T-helper 2 cell (primary cell): ENCODE results near the gene UQCRH.
A peak's percentile ranks its signal among the peaks of the same experiment; 100 is the strongest.
"Not testable (repeated sequence)": the region's sequence is repeated elsewhere in the genome, so short reads cannot be mapped to it uniquely, and the experiment has no call there.

Experiments
- DNase-seq, 5 experiments: peaks; one replicate each; pipeline versions ENCODE4 v3.0.0 to v3.0.0-alpha.2; 2012 to 2022

Gene UQCRH

GRCh38 chr1:46300673-46301405 lies 2.7 kb upstream of the UQCRH start:
- DNase-seq = no peak

- no peak for DNase-seq
Observed at GRCh38 chr1:46301406-46301807, 2.1 kb upstream of the UQCRH start.

GRCh38 chr1:46301808-46302640 lies 1.5 kb upstream of the UQCRH start:
- peak; percentile 26 to 71 (median 34) for DNase-seq

DNA sequence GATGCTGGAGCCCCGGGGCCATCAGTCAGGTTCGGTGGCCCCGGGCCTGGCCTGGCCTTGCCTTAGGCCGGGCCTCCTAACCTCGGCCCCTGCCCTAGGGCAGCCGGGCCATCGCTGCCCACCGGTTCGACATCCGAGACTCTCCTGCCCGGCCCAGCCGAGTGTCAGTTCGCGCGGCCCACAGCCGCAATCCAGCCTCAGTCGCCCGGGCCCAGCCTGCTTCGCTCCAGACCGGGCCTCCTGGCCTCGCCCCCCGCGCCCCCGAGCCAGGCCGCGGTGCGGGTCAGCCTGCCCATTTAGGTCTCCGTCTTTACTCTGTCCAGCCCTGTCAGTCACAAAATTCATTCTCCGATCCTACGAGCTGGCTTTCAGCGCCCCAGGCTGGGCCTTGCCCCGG lies 859 bp upstream of the UQCRH start:
- DNase-seq = peak in 4 of 5 experiments; percentile 6 to 47 (median 16)

DNA sequence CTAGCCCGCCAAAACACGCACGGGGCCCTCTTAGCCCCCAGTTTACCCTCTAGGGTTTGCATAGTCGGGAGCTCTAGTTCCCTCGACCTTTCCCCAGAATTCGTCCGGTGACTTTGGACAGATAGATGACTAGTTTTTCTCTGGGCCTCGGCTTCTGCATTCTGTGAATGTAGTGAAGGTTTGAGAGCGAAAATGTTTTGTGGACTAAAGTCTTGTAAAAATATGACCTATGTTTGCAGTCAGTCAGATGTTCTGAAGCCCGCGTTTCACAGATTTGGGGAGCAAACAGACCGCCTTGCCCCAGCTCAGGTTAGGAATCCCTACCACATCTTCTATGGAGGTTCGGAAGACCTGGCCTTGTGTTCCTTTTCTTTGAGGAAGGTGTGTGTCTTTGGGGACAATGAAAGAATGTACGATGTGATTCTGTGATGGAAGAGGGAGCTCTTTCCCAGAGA lies 401 bp downstream of the UQCRH start:
- no peak for DNase-seq

DNA sequence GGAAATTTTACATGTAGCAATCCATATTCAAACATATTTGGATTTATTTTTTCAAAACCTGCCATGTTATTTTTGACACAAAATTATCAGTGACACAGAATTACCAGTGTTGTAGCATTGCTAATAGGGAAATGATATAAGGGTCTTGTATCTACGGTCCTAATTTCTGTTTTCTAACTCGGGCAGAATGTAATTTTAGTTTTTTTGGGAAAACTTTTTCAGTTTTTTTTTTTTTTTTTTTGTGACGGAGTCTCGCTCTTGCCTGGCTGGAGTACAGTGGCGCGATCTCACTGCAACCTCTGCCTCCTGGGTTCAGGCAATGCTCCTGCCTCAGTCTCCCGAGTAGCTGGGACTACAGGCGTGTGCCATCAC lies 2.6 kb downstream of the UQCRH start:
- no peak for DNase-seq

- DNase-seq = no peak
Observed at GRCh38 chr1:46309401-46310159, 6.1 kb downstream of the UQCRH start.

- no peak for DNase-seq
Observed at GRCh38 chr1:46310321-46310720, 6.8 kb downstream of the UQCRH start.

GRCh38 chr1:46315669-46316403 lies 12.3 kb downstream of the UQCRH start:
- DNase-seq = no peak

DNA sequence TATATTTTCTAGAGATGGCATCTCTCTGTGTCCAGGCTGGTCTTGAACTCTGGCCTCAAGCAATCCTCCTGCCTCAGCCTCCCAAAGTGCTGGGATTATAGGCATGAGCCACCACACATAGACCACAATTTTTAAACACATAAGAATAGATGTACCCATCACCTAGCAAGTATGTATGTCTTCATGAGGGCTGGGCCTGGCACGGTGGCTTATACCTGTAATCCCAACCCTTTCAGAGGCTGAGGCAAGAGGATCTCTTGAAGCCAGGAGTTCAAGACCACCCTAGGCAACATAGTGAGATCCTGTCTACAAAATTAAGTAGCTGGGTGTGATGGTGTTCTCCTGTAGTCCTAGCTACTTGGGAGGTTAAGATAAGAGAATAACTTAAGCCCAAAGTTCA lies 13.8 kb downstream of the UQCRH start:
- no peak for DNase-seq

- not testable (repeated sequence) for DNase-seq
Observed at GRCh38 chr1:46319301-46319700, 15.8 kb downstream of the UQCRH start.

DNA sequence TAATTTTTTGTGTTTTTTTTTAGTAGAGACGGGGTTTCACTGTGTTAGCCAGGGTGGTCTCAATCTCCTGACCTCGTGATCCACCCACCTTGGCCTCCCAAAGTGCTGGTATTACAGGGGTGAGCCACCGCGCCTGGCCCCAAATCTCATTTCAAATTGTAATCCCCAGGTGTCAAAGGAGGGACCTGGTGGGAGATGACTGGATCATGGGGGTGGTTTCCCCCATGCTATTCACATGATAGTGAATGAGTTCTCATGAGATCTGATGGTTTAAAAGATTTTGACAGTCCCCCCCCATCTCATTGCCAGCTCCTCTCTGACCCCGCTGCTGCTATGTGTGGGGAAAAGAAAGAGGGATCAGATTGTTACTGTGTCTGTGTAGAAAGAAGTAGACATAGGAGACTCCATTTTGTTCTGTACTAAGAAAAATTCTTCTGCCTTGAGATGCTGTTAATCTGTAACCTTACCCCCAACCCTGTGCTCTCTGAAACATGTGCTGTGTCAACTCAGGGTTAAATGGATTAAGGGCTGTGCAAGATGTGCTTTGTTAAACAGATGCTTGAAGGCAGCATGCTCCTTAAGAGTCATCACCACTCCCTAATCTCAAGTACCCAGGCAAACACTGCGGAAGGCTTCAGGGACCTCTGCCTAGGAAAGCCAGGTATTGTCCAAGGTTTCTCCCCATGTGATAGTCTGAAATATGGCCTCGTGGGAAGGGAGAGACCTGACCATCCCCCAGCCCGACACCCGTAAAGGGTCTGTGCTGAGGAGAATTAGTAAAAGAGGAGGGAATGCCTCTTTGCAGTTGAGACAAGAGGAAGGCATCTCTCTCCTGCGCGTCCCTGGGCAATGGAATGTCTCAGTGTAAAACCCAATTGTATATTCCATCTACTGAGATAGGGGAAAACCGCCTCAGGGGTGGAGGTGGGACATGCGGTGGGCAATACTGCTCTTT lies 16.7 kb downstream of the UQCRH start:
- DNase-seq = not testable (repeated sequence)

GRCh38 chr1:46322191-46322590 lies 18.7 kb downstream of the UQCRH start:
- DNase-seq = not testable (repeated sequence)

- DNase-seq = not testable (repeated sequence)
Observed at GRCh38 chr1:46325285-46326076, 22.0 kb downstream of the UQCRH start.

DNA sequence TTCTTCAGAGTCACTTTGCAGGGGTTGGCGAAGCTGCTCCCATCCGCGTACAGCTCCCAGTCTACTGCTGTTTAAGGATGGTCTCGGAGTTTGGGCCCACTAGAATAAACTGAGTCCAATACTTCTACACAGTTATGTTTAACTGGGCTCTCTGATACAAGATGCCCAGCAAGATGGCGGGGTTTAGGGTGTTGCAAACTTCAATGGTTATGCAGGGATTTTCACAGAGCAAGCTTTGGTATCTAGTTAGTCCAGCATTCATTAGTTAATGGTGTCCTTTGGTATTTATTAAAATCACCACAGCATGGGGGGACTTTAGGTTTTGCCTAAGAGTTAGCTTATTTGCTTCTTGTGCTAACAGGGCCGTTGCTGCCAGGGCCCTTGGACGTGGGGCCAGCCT lies 24.7 kb downstream of the UQCRH start:
- DNase-seq = not testable (repeated sequence)

DNA sequence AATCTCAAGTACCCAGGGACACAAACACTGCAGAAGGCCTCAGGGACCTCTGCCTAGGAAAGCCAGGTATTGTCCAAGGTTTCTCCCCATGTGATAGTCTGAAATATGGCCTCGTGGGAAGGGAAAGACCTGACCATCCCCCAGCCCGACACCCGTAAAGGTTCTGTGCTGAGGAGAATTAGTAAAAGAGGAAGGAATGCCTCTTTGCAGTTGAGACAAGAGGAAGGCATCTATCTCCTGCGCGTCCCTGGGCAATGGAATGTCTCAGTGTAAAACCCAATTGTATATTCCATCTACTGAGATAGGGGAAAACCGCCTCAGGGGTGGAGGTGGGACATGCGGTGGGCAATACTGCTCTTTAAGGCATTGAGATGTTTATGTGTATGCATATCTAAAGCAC lies 26.3 kb downstream of the UQCRH start:
- DNase-seq = not testable (repeated sequence)

- DNase-seq = not testable (repeated sequence)
Observed at GRCh38 chr1:46330381-46330780, 26.9 kb downstream of the UQCRH start.

- DNase-seq = not testable (repeated sequence)
Observed at GRCh38 chr1:46331786-46332540, 28.5 kb downstream of the UQCRH start.

GRCh38 chr1:46333300-46334029 lies 30.0 kb downstream of the UQCRH start:
- DNase-seq = no peak
